IMR-90 (cell line): Measurements from ENCODE around the gene CXCL12. TPM values are rescaled to one million over a fixed set of nuclear protein-coding genes. Genes with fewer than 3 reads are reported as not detected.

Experiments
- ATAC-seq: fragments of 200-7000 bp; cut with Tn5 transposase; 2 replicates; pipeline ENCODE4 v1.9.1; 2020; ENCODE audit warnings: low read depth, mild to moderate bottlenecking, moderate library complexity
- BruUV-seq: library from RNA; stranded (reverse); fragments of 400-500 nt; replicated peaks from 2 replicates; lab custom pipeline; 2021; lab: Mats Ljungman, UMichigan
- CTCF ChIA-PET: fragments of 300-600 bp; formaldehyde crosslinking; extraction: SDS; loops from one replicate; lab custom pipeline; 2021; ENCODE audit warnings: antibody characterized with exemption; lab: Yijun Ruan, JAX
- POLR2A ChIA-PET: fragments of 300-600 bp; sonication (Branson Sonifier 250); formaldehyde crosslinking; loops from one replicate; lab custom pipeline; 2022; ENCODE audit warnings: antibody characterized with exemption; ENCODE audit not compliant: unreplicated experiment; lab: Charles Lee
- DNase-seq: peaks from one replicate; pipeline ENCODE4 v3.0.0; 2013
- H2AFZ ChIP-seq: replicated peaks from 2 replicates; pipeline ENCODE3; 2013; ENCODE audit warnings: low read length, mild to moderate bottlenecking; ENCODE audit not compliant: poor library complexity
- H2AK5ac ChIP-seq: 2 replicates; pipeline ENCODE4 v1.6.1; 2013; ENCODE audit warnings: low read depth, low read length, inconsistent platforms
- H2AK9ac ChIP-seq: replicated peaks from 2 replicates; pipeline ENCODE3; 2013; ENCODE audit warnings: mild to moderate bottlenecking, low read depth, low read length, moderate library complexity; ENCODE audit not compliant: poor library complexity
- H2BK120ac ChIP-seq: 2 replicates; pipeline ENCODE4 v1.6.1; 2013; ENCODE audit warnings: low read depth, low read length, inconsistent platforms
- H2BK15ac ChIP-seq: 3 replicates; pipeline ENCODE4 v1.6.1; 2013; ENCODE audit warnings: low read depth, low read length, inconsistent platforms
- H2BK20ac ChIP-seq: 2 replicates; pipeline ENCODE4 v1.6.1; 2013; ENCODE audit warnings: low read depth, mild to moderate bottlenecking, inconsistent platforms, low read length, moderate library complexity
- H2BK5ac ChIP-seq: 2 replicates; pipeline ENCODE4 v1.6.1; 2013; ENCODE audit warnings: mild to moderate bottlenecking, low read depth, low read length, inconsistent platforms; ENCODE audit not compliant: poor library complexity, severe bottlenecking
- H3K14ac ChIP-seq: replicated peaks from 2 replicates; pipeline ENCODE4 v1.6.1; 2013; ENCODE audit warnings: low read depth, low read length, inconsistent platforms
- H3K18ac ChIP-seq: 2 replicates; pipeline ENCODE4 v1.6.1; 2013; ENCODE audit warnings: low read depth, low read length, control low read depth
- H3K23ac ChIP-seq: 2 replicates; pipeline ENCODE4 v1.6.1; 2013; ENCODE audit warnings: low read depth, low read length, inconsistent platforms
- H3K27ac ChIP-seq: 2 replicates; pipeline ENCODE4 v1.5.1; 2013; ENCODE audit warnings: mild to moderate bottlenecking, control low read depth, low read length; ENCODE audit not compliant: insufficient read depth
- H3K27me3 ChIP-seq: 2 replicates; pipeline ENCODE4 v1.6.1; 2013; ENCODE audit warnings: low read length; ENCODE audit not compliant: control insufficient read depth, insufficient read depth
- H3K36me3 ChIP-seq: 2 replicates; pipeline ENCODE4 v1.6.1; 2013; ENCODE audit warnings: low read length, mixed read lengths; ENCODE audit not compliant: control insufficient read depth, insufficient read depth
- H3K4ac ChIP-seq: 2 replicates; pipeline ENCODE4 v1.6.1; 2013; ENCODE audit warnings: low read depth, low read length, inconsistent platforms
- H3K4me1 ChIP-seq: 2 replicates; pipeline ENCODE4 v1.6.1; 2013; ENCODE audit warnings: low read length, mixed read lengths; ENCODE audit not compliant: control insufficient read depth, insufficient read depth
- H3K4me2 ChIP-seq: 2 replicates; pipeline ENCODE4 v1.6.1; 2013; ENCODE audit warnings: low read depth, mild to moderate bottlenecking, control low read depth, low read length, moderate library complexity
- H3K4me3 ChIP-seq: 2 replicates; pipeline ENCODE4 v1.5.1; 2013; ENCODE audit warnings: low read depth, mild to moderate bottlenecking, control low read depth, low read length, moderate library complexity; ENCODE audit not compliant: insufficient read depth
- H3K56ac ChIP-seq: 2 replicates; pipeline ENCODE4 v1.6.1; 2013; ENCODE audit warnings: low read length, inconsistent platforms; ENCODE audit not compliant: insufficient read depth; ENCODE audit errors: extremely low read depth
- H3K79me1 ChIP-seq, 2 experiments: 2 replicates each; pipeline ENCODE4 v1.6.1; 2013; ENCODE audit warnings: low read length in 2 of 2, inconsistent platforms in 1 of 2, low read depth in 1 of 2
- H3K9ac ChIP-seq: 2 replicates; pipeline ENCODE4 v1.6.1; 2013; ENCODE audit warnings: low read depth, low read length, control low read depth
- H3K9me1 ChIP-seq: 2 replicates; pipeline ENCODE4 v1.6.1; 2013; ENCODE audit warnings: low read length, inconsistent platforms; ENCODE audit not compliant: insufficient read depth
- H3K9me3 ChIP-seq: 2 replicates; pipeline ENCODE4 v1.6.1; 2013; ENCODE audit warnings: low read length; ENCODE audit not compliant: control insufficient read depth, insufficient read depth
- H4K20me1 ChIP-seq: 2 replicates; pipeline ENCODE4 v1.6.1; 2013; ENCODE audit warnings: low read length, inconsistent platforms; ENCODE audit not compliant: insufficient read depth
- H4K5ac ChIP-seq: 2 replicates; pipeline ENCODE4 v1.6.1; 2013; ENCODE audit warnings: mild to moderate bottlenecking, low read depth, low read length, control low read depth
- H4K8ac ChIP-seq, 2 experiments: 2 replicates each; pipeline ENCODE4 v1.6.1; 2013; ENCODE audit warnings: low read depth in 2 of 2, low read length in 2 of 2, control low read depth in 1 of 2, inconsistent platforms in 1 of 2
- H4K91ac ChIP-seq: 2 replicates; pipeline ENCODE4 v1.6.1; 2013; ENCODE audit warnings: low read depth, low read length, inconsistent platforms; ENCODE audit not compliant: insufficient read depth
- BHLHE40 ChIP-seq: fragments of 150-350 bp; IDR thresholded peaks from 2 replicates; pipeline ENCODE4 v1.6.1; 2016; ENCODE audit warnings: mild to moderate bottlenecking, low read depth, low read length
- CEBPB ChIP-seq: IDR thresholded peaks from 2 replicates; pipeline ENCODE4 v1.6.1; 2012; ENCODE audit warnings: low read depth, low read length, improper control_type of control experiment
- CHD1 ChIP-seq: IDR thresholded peaks from 2 replicates; pipeline ENCODE4 v1.6.1; 2012; ENCODE audit warnings: low read depth, low read length, improper control_type of control experiment
- CTCF ChIP-seq: conservative IDR thresholded peaks from 2 replicates; pipeline ENCODE4 v1.5.1; 2012; ENCODE audit warnings: mild to moderate bottlenecking, low read depth, low read length, improper control_type of control experiment
- FOS ChIP-seq: fragments of 150-350 bp; IDR thresholded peaks from 2 replicates; pipeline ENCODE4 v1.6.1; 2016; ENCODE audit warnings: low read depth, low read length
- MAFK ChIP-seq: IDR thresholded peaks from 2 replicates; pipeline ENCODE4 v1.6.1; 2012; ENCODE audit warnings: low read depth, low read length, improper control_type of control experiment
- MXI1 ChIP-seq: IDR thresholded peaks from 2 replicates; pipeline ENCODE4 v1.6.1; 2012; ENCODE audit warnings: low read depth, mild to moderate bottlenecking, low read length, moderate library complexity, borderline replicate concordance
- NFE2L2 ChIP-seq: fragments of 150-350 bp; IDR thresholded peaks from 2 replicates; pipeline ENCODE4 v1.6.1; 2016; ENCODE audit warnings: low read depth, mild to moderate bottlenecking, low read length
- POLR2A ChIP-seq: IDR thresholded peaks from 2 replicates; pipeline ENCODE4 v1.6.1; 2012; ENCODE audit warnings: mild to moderate bottlenecking, low read depth, low read length
- RAD21 ChIP-seq: IDR thresholded peaks from 2 replicates; pipeline ENCODE4 v1.6.1; 2012; ENCODE audit warnings: low read length, improper control_type of control experiment
- USF2 ChIP-seq: fragments of 150-350 bp; IDR thresholded peaks from 2 replicates; pipeline ENCODE4 v1.6.1; 2017; ENCODE audit warnings: mild to moderate bottlenecking, antibody characterized with exemption, low read length, low read depth
- WGBS, 2 experiments: methylation state at CpG; one replicate each; pipeline versions ENCODE4 v1.1.5 to v1.1.7; 2013; ENCODE audit warnings: missing lambda C conversion rate in 2 of 2; ENCODE audit not compliant: insufficient read length in 1 of 2; ENCODE audit errors: extremely low coverage in 2 of 2; 5-methylcytosine and 5-hydroxymethylcytosine counted together
- dilution Hi-C: fragments of 300-500 bp; cut with HindIII; formaldehyde crosslinking; loops from one replicate; pipeline ENCODE4 v1.14.3; 2018; ENCODE audit warnings: low sequenced_read_pairs; ENCODE audit not compliant: unreplicated experiment
- in situ Hi-C: fragments of 300-500 bp; cut with MboI; formaldehyde crosslinking; loops from 3 replicates; pipeline ENCODE4 v1.14.3; 2019; ENCODE audit warnings: low sequenced_read_pairs, inconsistent platforms, mixed read lengths
- intact Hi-C: fragments of 100-400 bp; cut with micrococcal nuclease; formaldehyde crosslinking; loops from 2 replicates; pipeline ENCODE4 v1.10.0; 2022
- polyA plus RNA-seq, 3 experiments: library from polyadenylated mRNA; depleted of rRNA; stranded (reverse); fragments of >200 nt; gene quantifications; 2 replicates each; pipeline ENCODE4 v1.2.3, GENCODE V29; 2012; ENCODE audit warnings: low replicate concordance in 1 of 3
- total RNA-seq: library from RNA; depleted of rRNA; stranded (reverse); fragments of >200 nt; gene quantifications from 2 replicates; pipeline ENCODE4 v1.2.3, GENCODE V29; 2012

CXCL12 gene
- total and polyA plus RNA-seq, 2 of the 4 experiments (the other 2 are of a cell fraction): 15.8 to 80.7 TPM

- TF ChIP-seq CTCF: no peak
- no peak for TF ChIP-seq RAD21
These were observed 12.8 kb upstream of the CXCL12 start (continued) for GRCh38 chr10:44397476-44398225.

GRCh38 chr10:44396671-44397191 lies 11.8 kb upstream of the CXCL12 start:
- 100% methylated on average over 1 of the region's 7 CpGs; no CpG with 5 or more reads in 1 of the 2 experiments for WGBS, 2 experiments
- H3K14ac ChIP-seq: no peak overlapping the region
- H3K9ac ChIP-seq: no peak overlapping the region
- no peak overlapping the region for H3K18ac ChIP-seq
- H3K27ac ChIP-seq: no peak overlapping the region
- POLR2A ChIA-PET: interaction anchor here (0.6 kb wide), 1 partner anchor 20 kb away, joined by 3 read pairs; no protein-coding TSS in a partner anchor
- H3K9me1 ChIP-seq: no peaks in the 10 kb centered on the region
- no peak overlapping the region for H2BK5ac ChIP-seq
- no peak overlapping the region for H3K23ac ChIP-seq
- ATAC-seq (no peak), DNase-seq (no peak)
- H3K4ac ChIP-seq: no peak overlapping the region
- no peaks in the 10 kb centered on the region for H3K4me1 ChIP-seq
- peaks cover 53% of the 10 kb centered on the region for H3K27me3 ChIP-seq
- H2AFZ ChIP-seq: no peak overlapping the region
- dilution Hi-C loops (no loop called here), intact Hi-C loops (no loop called here), in situ Hi-C loops (no loop called here)
- H3K36me3 ChIP-seq: no peaks in the 10 kb centered on the region
- no peak overlapping the region for H2BK15ac ChIP-seq
- H4K91ac ChIP-seq: no peak overlapping the region
- H4K8ac ChIP-seq: no peak overlapping the region
- CTCF ChIA-PET: interaction anchor here (0.7 kb wide), 1 partner anchor 88 kb away, joined by 3 read pairs; no protein-coding TSS in a partner anchor
- H3K4me2 ChIP-seq: no peak overlapping the region
- H4K20me1 ChIP-seq: no peaks in the 10 kb centered on the region
- H3K56ac ChIP-seq: no peak overlapping the region
- H2AK9ac ChIP-seq: no peak overlapping the region
- no peak overlapping the region for H4K5ac ChIP-seq
- no peak overlapping the region for H3K4me3 ChIP-seq
- no peak overlapping the region for H2BK120ac ChIP-seq
- BruUV-seq: no TSS peak
- no peaks in the 10 kb centered on the region for H3K9me3 ChIP-seq
- no peak overlapping the region for H2AK5ac ChIP-seq
- no peaks in the 10 kb centered on the region for H3K79me1 ChIP-seq
- H2BK20ac ChIP-seq: no peak overlapping the region
- TF ChIP-seq MXI1 (no peak), FOS (no peak), RAD21 (no peak), MAFK (no peak), CEBPB (no peak), CHD1 (no peak), USF2 (no peak), NFE2L2 (no peak), POLR2A (no peak), BHLHE40 (no peak), CTCF (no peak)
